ENCODE data around the gene DNAH14. TPM values are rescaled to one million over a fixed set of nuclear protein-coding genes. Genes with fewer than 3 reads are reported as not detected.
A peak's percentile ranks its signal among the peaks of the same experiment; 100 is the strongest.
"Not testable (repeated sequence)": the region's sequence is repeated elsewhere in the genome, so short reads cannot be mapped to it uniquely, and the experiment has no call there.

Gene DNAH14
- polyA plus RNA-seq, 2 of the 4 experiments (the other 2 are of a cell fraction): 15.9 to 35.8 TPM

DNA sequence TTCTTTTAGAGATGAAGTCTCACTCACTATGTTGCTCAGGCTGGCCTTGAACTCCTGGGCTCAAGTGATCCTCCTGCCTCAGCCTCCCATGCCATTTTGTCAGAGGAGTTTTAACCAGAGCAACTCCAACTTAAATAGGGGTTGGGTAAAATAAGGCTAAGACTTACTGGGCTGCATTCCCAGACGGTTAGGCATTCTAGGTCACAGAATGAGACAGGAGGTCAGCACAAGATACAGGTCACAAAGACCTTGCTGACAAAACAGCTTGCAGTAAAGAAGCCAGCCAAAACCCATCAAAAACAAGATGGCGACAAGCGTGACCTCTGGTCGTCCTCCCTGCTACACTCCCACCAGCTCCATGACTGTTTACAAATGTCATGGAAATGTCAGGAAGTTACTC, 5.7 kb upstream of the DNAH14 start:
- CTCF ChIA-PET: interaction anchor here (0.6 to 5.0 kb wide), 8 partner anchors 72 to 853 kb away, joined by 3 to 121 read pairs (median 6); no protein-coding TSS in a partner anchor
- DNase-seq (ENCODE audit: low read depth in 1 of 2, low spot score in 1 of 2): no peak
- WGBS (ENCODE audit: missing lambda C conversion rate): 54% methylated on average over 4 of the region's 4 CpGs
- Histone ChIP-seq H3K4me2 (no peak overlapping the region), H3K4me1 (no peaks in the 10 kb centered on the region), H3K9me3 (no peaks in the 10 kb centered on the region), H3K4me3 (no peak overlapping the region), H3K27ac (no peak overlapping the region)
- no peak for TF ChIP-seq ZSCAN20 (CRISPR knock-in tag; IDR thresholded peaks at IDR 0.05)
- no peak for TF ChIP-seq HDAC2 (IDR thresholded peaks at IDR 0.05)
- no peak for TF ChIP-seq RARB (CRISPR knock-in tag; IDR thresholded peaks at IDR 0.05)
- TF ChIP-seq RCOR1 (IDR thresholded peaks at IDR 0.05; ENCODE audit: low read depth, low read length): no peak
- TF ChIP-seq PHF8 (IDR thresholded peaks at IDR 0.05; ENCODE audit: borderline replicate concordance, low read depth): no peak
- no peak for TF ChIP-seq CBX2 (IDR thresholded peaks at IDR 0.05; ENCODE audit: borderline replicate concordance, low read depth)
- TF ChIP-seq EP300 (IDR thresholded peaks at IDR 0.05): no peak
- no peak for TF ChIP-seq HEYL (CRISPR knock-in tag; IDR thresholded peaks at IDR 0.05)
- TF ChIP-seq ZNF302 (CRISPR knock-in tag; IDR thresholded peaks at IDR 0.05): no peak
- no peak for TF ChIP-seq CHD4 (IDR thresholded peaks at IDR 0.05; ENCODE audit: borderline replicate concordance)
- TF ChIP-seq MYC (IDR thresholded peaks at IDR 0.05; ENCODE audit: borderline replicate concordance, low read length): no peak
- TF ChIP-seq, protein P1, sequence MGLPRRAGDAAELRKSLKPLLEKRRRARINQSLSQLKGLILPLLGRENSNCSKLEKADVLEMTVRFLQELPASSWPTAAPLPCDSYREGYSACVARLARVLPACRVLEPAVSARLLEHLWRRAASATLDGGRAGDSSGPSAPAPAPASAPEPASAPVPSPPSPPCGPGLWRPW (IDR thresholded peaks at IDR 0.05): no peak
- TF ChIP-seq FOSB (CRISPR knock-in tag; IDR thresholded peaks at IDR 0.05): no peak
- TF ChIP-seq EHMT2 (IDR thresholded peaks at IDR 0.05; ENCODE audit: low read depth): no peak
- TF ChIP-seq KDM5A (IDR thresholded peaks at IDR 0.05): no peak
- no peak for TF ChIP-seq NFE2L2 (conservative IDR thresholded peaks at IDR 0.05; ENCODE audit: low read length)
- TF ChIP-seq HOXA7 (CRISPR knock-in tag; IDR thresholded peaks at IDR 0.05): no peak
- TF ChIP-seq, protein P2, sequence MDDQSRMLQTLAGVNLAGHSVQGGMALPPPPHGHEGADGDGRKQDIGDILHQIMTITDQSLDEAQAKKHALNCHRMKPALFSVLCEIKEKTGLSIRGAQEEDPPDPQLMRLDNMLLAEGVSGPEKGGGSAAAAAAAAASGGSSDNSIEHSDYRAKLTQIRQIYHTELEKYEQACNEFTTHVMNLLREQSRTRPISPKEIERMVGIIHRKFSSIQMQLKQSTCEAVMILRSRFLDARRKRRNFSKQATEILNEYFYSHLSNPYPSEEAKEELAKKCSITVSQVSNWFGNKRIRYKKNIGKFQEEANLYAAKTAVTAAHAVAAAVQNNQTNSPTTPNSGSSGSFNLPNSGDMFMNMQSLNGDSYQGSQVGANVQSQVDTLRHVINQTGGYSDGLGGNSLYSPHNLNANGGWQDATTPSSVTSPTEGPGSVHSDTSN (IDR thresholded peaks at IDR 0.05): no peak
- TF ChIP-seq, protein P3, sequence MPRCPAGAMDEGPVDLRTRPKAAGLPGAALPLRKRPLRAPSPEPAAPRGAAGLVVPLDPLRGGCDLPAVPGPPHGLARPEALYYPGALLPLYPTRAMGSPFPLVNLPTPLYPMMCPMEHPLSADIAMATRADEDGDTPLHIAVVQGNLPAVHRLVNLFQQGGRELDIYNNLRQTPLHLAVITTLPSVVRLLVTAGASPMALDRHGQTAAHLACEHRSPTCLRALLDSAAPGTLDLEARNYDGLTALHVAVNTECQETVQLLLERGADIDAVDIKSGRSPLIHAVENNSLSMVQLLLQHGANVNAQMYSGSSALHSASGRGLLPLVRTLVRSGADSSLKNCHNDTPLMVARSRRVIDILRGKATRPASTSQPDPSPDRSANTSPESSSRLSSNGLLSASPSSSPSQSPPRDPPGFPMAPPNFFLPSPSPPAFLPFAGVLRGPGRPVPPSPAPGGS (IDR thresholded peaks at IDR 0.05): no peak
- TF ChIP-seq, protein P4, sequence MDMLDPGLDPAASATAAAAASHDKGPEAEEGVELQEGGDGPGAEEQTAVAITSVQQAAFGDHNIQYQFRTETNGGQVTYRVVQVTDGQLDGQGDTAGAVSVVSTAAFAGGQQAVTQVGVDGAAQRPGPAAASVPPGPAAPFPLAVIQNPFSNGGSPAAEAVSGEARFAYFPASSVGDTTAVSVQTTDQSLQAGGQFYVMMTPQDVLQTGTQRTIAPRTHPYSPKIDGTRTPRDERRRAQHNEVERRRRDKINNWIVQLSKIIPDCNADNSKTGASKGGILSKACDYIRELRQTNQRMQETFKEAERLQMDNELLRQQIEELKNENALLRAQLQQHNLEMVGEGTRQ (IDR thresholded peaks at IDR 0.05): no peak
- no peak for FAIRE-seq
- ATAC-seq: no peak
- POLR2A ChIA-PET: no interaction called here

DNA sequence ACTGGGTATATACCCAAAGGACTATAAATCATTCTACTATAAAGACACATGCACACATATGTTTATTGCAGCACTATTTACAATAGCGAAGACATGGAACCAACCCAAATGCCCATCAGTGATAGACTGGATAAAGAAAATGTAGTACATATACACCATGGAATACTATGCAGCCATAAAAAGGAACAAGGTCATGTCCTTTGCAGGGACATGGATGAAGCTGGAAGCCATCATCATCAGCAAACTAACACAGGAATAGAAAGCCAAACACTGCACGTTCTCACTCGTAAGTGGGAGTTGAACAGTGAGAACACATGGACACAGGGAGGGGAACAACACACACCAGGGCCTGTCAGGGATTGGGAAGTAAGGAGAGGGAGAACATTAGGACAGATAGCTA, 1.8 kb upstream of the DNAH14 start:
- H3K27ac ChIP-seq; H3K4me3 ChIP-seq; H3K4me2 ChIP-seq; H3K4me1 ChIP-seq; FAIRE-seq; DNase-seq (ENCODE audit: low read depth in 1 of 2, low spot score in 1 of 2); POLR2A ChIA-PET; ATAC-seq: not testable (repeated sequence)
- 73% methylated on average over 3 of the region's 3 CpGs for WGBS (ENCODE audit: missing lambda C conversion rate)
- CTCF ChIA-PET: interaction anchor here (1.1 to 1.4 kb wide), 2 partner anchors 414 kb away, joined by 4 to 6 read pairs; no protein-coding TSS in a partner anchor
- peaks cover 13% of the 10 kb centered on the region for H3K9me3 ChIP-seq

DNA sequence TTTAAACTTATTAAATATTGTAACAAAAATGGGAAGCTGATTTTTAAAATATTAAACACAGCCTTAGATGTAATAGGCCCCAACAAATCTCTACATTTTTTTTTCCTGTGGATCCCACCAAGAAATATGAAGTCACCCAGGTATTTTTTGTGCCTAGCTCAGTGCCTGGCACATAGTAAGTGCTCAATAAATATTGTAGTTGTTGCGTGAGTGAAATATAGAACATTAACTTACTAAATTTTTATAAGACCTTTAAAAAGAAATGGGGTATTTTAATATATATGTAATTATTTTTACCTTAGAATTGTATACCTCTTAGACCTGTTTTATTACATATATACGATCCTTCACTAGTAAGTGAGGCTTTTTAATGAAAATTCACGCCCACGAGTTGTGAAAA, 569 bp upstream of the DNAH14 start:
- FAIRE-seq: no peak
- Histone ChIP-seq H3K4me2 (peak overlapping the region; percentile 82), H3K4me1 (no peaks in the 10 kb centered on the region), H3K4me3 (peak overlapping the region; percentile 59), H3K27ac (peak overlapping the region; percentile 79 to 98; a peak in 5 of 6 replicates), H3K9me3 (peaks cover 26% of the 10 kb centered on the region)
- DNase-seq (ENCODE audit: low read depth in 1 of 2, low spot score in 1 of 2): no peak
- CTCF ChIA-PET: interaction anchor here (1.1 kb wide), 1 partner anchor 416 kb away, joined by 4 read pairs; no protein-coding TSS in a partner anchor
- WGBS (ENCODE audit: missing lambda C conversion rate): 66% methylated on average over 4 of the region's 4 CpGs
- POLR2A ChIA-PET: no interaction called here
- ATAC-seq: no peak
- TF ChIP-seq ZSCAN20 (CRISPR knock-in tag; IDR thresholded peaks at IDR 0.05) (no peak), BHLHE40 (IDR thresholded peaks at IDR 0.05; ENCODE audit: low read depth, low read length) (no peak), TFCP2L1 (CRISPR knock-in tag; IDR thresholded peaks at IDR 0.05) (no peak), EP300 (IDR thresholded peaks at IDR 0.05) (no peak), EHMT2 (IDR thresholded peaks at IDR 0.05; ENCODE audit: low read depth) (no peak), RAD21 (conservative IDR thresholded peaks at IDR 0.05 in 1 of 2, IDR thresholded peaks at IDR 0.05 in 1 of 2) (no peak), CBX2 (IDR thresholded peaks at IDR 0.05; ENCODE audit: borderline replicate concordance, low read depth) (no peak), CHD2 (IDR thresholded peaks at IDR 0.05; ENCODE audit: low read length, partially characterized antibody) (no peak)
- TF ChIP-seq, protein P5, sequence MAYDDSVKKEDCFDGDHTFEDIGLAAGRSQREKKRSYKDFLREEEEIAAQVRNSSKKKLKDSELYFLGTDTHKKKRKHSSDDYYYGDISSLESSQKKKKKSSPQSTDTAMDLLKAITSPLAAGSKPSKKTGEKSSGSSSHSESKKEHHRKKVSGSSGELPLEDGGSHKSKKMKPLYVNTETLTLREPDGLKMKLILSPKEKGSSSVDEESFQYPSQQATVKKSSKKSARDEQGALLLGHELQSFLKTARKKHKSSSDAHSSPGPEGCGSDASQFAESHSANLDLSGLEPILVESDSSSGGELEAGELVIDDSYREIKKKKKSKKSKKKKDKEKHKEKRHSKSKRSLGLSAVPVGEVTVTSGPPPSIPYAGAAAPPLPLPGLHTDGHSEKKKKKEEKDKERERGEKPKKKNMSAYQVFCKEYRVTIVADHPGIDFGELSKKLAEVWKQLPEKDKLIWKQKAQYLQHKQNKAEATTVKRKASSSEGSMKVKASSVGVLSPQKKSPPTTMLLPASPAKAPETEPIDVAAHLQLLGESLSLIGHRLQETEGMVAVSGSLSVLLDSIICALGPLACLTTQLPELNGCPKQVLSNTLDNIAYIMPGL (CRISPR knock-in tag; IDR thresholded peaks at IDR 0.05; ENCODE audit: borderline replicate concordance): no peak
- TF ChIP-seq, protein P4 (IDR thresholded peaks at IDR 0.05): no peak

Data from A549 (cell line).